Raji (cell line): Measurements from ENCODE around the gene NR2C2AP.
A peak's percentile ranks its signal among the peaks of the same experiment; 100 is the strongest.

Experiments
- POLR2A ChIP-seq: IDR thresholded peaks from 2 replicates; pipeline ENCODE4 v1.6.1; 2011; ENCODE audit warnings: low read depth, low read length, control low read depth; ENCODE audit not compliant: insufficient read depth

The NR2C2AP gene

GRCh38 chr19:19176950-19177349 is 26.3 kb downstream of the NR2C2AP start:
- no peak for TF ChIP-seq POLR2A

GRCh38 chr19:19171821-19172532 is 31.2 kb downstream of the NR2C2AP start:
- 0 out of 2 replicates have a peak, but pooled peaks have one; percentile 34 for TF ChIP-seq POLR2A

GRCh38 chr19:19170873-19171672 is 32.1 kb downstream of the NR2C2AP start:
- TF ChIP-seq POLR2A = no peak

GRCh38 chr19:19170053-19170872 is 33.0 kb downstream of the NR2C2AP start, which contains the start of gene MEF2B:
Gene MEF2B, minus strand, starts transcription at chr19:19170263. Its CDS starts 19,528 bp downstream, at chr19:19150735.
- TF ChIP-seq POLR2A = peak; percentile 99

GRCh38 chr19:19169236-19170052 is 33.8 kb downstream of the NR2C2AP start:
- no peak for TF ChIP-seq POLR2A

- no peak for TF ChIP-seq POLR2A
Observed at GRCh38 chr19:19167612-19168011, 35.6 kb downstream of the NR2C2AP start.

- no peak for TF ChIP-seq POLR2A
Observed at GRCh38 chr19:19165396-19165795, 37.8 kb downstream of the NR2C2AP start.

- no peak for TF ChIP-seq POLR2A
Observed at GRCh38 chr19:19162495-19162894, 40.7 kb downstream of the NR2C2AP start.

GRCh38 chr19:19160461-19161035 is 42.7 kb downstream of the NR2C2AP start:
- TF ChIP-seq POLR2A = peak; percentile 31; the same call in 1 of the 2 replicates

- TF ChIP-seq POLR2A = no peak
Observed at GRCh38 chr19:19159534-19159933, 43.7 kb downstream of the NR2C2AP start.

GRCh38 chr19:19157808-19158207 is 45.4 kb downstream of the NR2C2AP start:
- no peak for TF ChIP-seq POLR2A

GRCh38 chr19:19155495-19156219 is 47.6 kb downstream of the NR2C2AP start:
- peak; percentile 66 for TF ChIP-seq POLR2A

- TF ChIP-seq POLR2A = no peak
Observed at GRCh38 chr19:19154768-19155494, 48.3 kb downstream of the NR2C2AP start.
